Activated B cell treated with CpG ODN at 0.5 μM for 24 hours (primary cell): ENCODE results near the gene USP40. TPM values are rescaled to one million over a fixed set of nuclear protein-coding genes. Genes with fewer than 3 reads are reported as not detected.

ENCODE experiments used
- ATAC-seq: fragments of 200-7000 bp; cut with Tn5 transposase; one replicate; pipeline ENCODE4 v1.10.0; 2021; ENCODE audit warnings: low read depth, mild to moderate bottlenecking, moderate library complexity
- CTCF ChIA-PET: fragments of 350-600 bp; sonication (Branson Sonifier 250); formaldehyde crosslinking; loops from one replicate; lab custom pipeline; 2021; ENCODE audit warnings: antibody characterized with exemption; lab: Charles Lee
- POLR2A ChIA-PET: fragments of 350-600 bp; sonication (Branson Sonifier 250); formaldehyde crosslinking; loops from one replicate; lab custom pipeline; 2021; ENCODE audit warnings: antibody characterized with exemption; lab: Charles Lee
- DNase-seq: peaks from one replicate; pipeline ENCODE4 v3.0.0; 2022
- H3K27ac Mint-ChIP-seq: one replicate; pipeline ENCODE4 v1.8.0; 2020; ENCODE audit warnings: mixed read lengths
- H3K27me3 Mint-ChIP-seq: one replicate; pipeline ENCODE4 v1.8.0; 2021; ENCODE audit warnings: mixed read lengths
- H3K36me3 Mint-ChIP-seq: one replicate; pipeline ENCODE4 v1.8.0; 2021; ENCODE audit warnings: low read depth, mixed read lengths
- H3K4me1 Mint-ChIP-seq: one replicate; pipeline ENCODE4 v1.8.0; 2021; ENCODE audit warnings: mixed read lengths
- H3K4me3 Mint-ChIP-seq: one replicate; pipeline ENCODE4 v1.8.0; 2020; ENCODE audit warnings: mild to moderate bottlenecking, mixed read lengths
- H3K9me3 Mint-ChIP-seq: one replicate; pipeline ENCODE4 v1.8.0; 2020; ENCODE audit warnings: mixed read lengths
- CTCF ChIP-seq: fragments of 200-600 bp; IDR thresholded peaks from one replicate; pipeline ENCODE4 v1.8.0; 2022; ENCODE audit warnings: antibody characterized with exemption, mild to moderate bottlenecking
- intact Hi-C: fragments of 100-400 bp; cut with micrococcal nuclease; formaldehyde crosslinking; loops from one replicate; pipeline ENCODE4 v1.15.1; 2024
- total RNA-seq: library from RNA; stranded (reverse); gene quantifications from 2 replicates; pipeline ENCODE4 v1.2.3, GENCODE V29; 2022

The USP40 gene
- total RNA-seq, 1 donor from 2014 or later, result 30.4 TPM

DNA sequence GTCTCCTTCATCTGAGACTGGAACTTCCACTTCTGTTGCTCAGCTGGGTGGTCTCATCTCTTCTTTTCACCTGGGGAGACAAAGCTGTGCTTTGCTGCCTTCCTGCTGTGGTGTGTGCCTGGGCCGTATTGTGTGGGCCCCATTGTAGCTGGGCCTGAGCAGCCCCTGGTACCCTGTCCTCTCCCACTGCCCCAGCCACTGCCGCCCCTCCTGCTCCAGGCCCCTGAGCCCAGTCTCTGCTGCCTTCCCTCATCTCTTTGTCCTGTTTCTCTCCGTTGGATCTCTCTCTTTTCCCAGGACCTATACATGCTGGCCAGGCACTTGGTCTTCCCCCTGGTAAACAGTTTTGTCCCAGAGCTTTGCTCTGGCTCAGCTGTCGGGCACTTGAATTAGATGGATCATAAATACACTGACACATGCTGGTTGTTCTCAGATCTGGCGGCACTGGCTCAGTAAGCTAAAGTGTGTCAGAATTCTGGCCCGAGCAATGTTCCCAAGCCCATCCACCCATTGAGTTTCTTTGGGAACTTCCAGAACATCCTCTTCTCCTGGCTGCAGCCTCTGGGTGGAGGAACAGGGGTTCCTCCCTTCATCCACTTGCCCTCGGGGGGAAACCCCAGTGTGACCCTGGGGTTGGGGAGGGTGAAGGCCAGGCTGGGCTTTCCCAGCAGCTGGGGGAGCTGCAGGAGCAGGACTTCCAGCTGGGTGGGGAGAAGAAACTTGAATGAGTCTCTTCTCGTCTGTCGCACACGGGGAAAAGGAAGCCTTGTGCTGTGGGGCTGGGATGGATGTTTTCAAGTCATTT lies 113.3 kb downstream of the USP40 start:
- no peaks in the 10 kb centered on the region for H3K4me1 Mint-ChIP-seq
- ATAC-seq, result no peak
- POLR2A ChIA-PET, result no interaction called here
- peaks cover 97% of the 10 kb centered on the region for H3K36me3 Mint-ChIP-seq
- no peak overlapping the region for H3K27ac Mint-ChIP-seq
- no peak for DNase-seq
- no peaks in the 10 kb centered on the region for H3K9me3 Mint-ChIP-seq
- no peak for TF ChIP-seq CTCF
- no peak overlapping the region for H3K4me3 Mint-ChIP-seq
- intact Hi-C loops, result no loop called here
- CTCF ChIA-PET, result interaction anchor here (0.8 to 2.3 kb wide), 2 partner anchors 10 to 49 kb away, joined by 4 to 7 read pairs; no protein-coding TSS in a partner anchor
- H3K27me3 Mint-ChIP-seq, result no peaks in the 10 kb centered on the region

- Mint-ChIP-seq H3K27ac (no peak overlapping the region), H3K9me3 (no peaks in the 10 kb centered on the region), H3K4me3 (no peak overlapping the region), H3K36me3 (peaks cover 95% of the 10 kb centered on the region), H3K27me3 (no peaks in the 10 kb centered on the region), H3K4me1 (no peaks in the 10 kb centered on the region)
- intact Hi-C loops, result no loop called here
- no peak for ATAC-seq
- ChIA-PET CTCF (no interaction called here), POLR2A (no interaction called here)
- no peak for DNase-seq
- no peak for TF ChIP-seq CTCF
These were observed 114.6 kb downstream of the USP40 start for GRCh38 chr2:233451950-233452349.

GRCh38 chr2:233450864-233451575 lies 115.6 kb downstream of the USP40 start:
- H3K4me1 Mint-ChIP-seq, result no peaks in the 10 kb centered on the region
- peaks cover 93% of the 10 kb centered on the region for H3K36me3 Mint-ChIP-seq
- intact Hi-C loops, result no loop called here
- no peak for ATAC-seq
- H3K4me3 Mint-ChIP-seq, result no peak overlapping the region
- H3K9me3 Mint-ChIP-seq, result no peaks in the 10 kb centered on the region
- no peak for DNase-seq
- CTCF ChIA-PET, result no interaction called here
- H3K27ac Mint-ChIP-seq, result no peak overlapping the region
- no peak for TF ChIP-seq CTCF
- POLR2A ChIA-PET, result no interaction called here
- no peaks in the 10 kb centered on the region for H3K27me3 Mint-ChIP-seq

GRCh38 chr2:233449921-233450863 lies 116.4 kb downstream of the USP40 start:
- no peak for TF ChIP-seq CTCF
- ATAC-seq (no peak), DNase-seq (no peak)
- ChIA-PET POLR2A (no interaction called here), CTCF (no interaction called here)
- Mint-ChIP-seq H3K9me3 (no peaks in the 10 kb centered on the region), H3K27me3 (no peaks in the 10 kb centered on the region), H3K27ac (no peak overlapping the region), H3K4me1 (no peaks in the 10 kb centered on the region), H3K36me3 (peaks cover 93% of the 10 kb centered on the region), H3K4me3 (no peak overlapping the region)
- intact Hi-C loops, result no loop called here
